K562 (cell line): ENCODE measurements around the gene ZNRD2. TPM values are rescaled to one million over a fixed set of nuclear protein-coding genes. Genes with fewer than 3 reads are reported as not detected.

ENCODE experiments used
- ATAC-seq: fragments of 200-7000 bp; cut with Tn5 transposase; 3 replicates; pipeline ENCODE4 v1.9.1; 2020; ENCODE audit warnings: moderate library complexity
- BruUV-seq: library from RNA; stranded (reverse); fragments of 400-500 nt; replicated peaks from 2 replicates; lab custom pipeline; 2021; lab: Mats Ljungman, UMichigan
- CTCF ChIA-PET: fragments of 300-600 bp; formaldehyde crosslinking; extraction: SDS; loops from one replicate; lab custom pipeline; 2021; ENCODE audit warnings: low intra/inter-chr PET ratio; lab: Yijun Ruan, JAX
- POLR2A ChIA-PET: fragments of 300-600, 350-650 bp; sonication (Branson Sonifier 250); formaldehyde crosslinking; extraction: SDS; loops from one replicate; lab custom pipeline; 2021; ENCODE audit warnings: antibody characterized with exemption, inconsistent platforms; lab: Yijun Ruan, JAX
- DNase-seq, 4 experiments: peaks; one replicate each; pipeline versions ENCODE4 v3.0.0 to v3.0.0-alpha.2; 2011 to 2018; ENCODE audit warnings: low spot score in 3 of 4, mixed read lengths in 3 of 4; ENCODE audit errors: extremely low read depth in 1 of 4
- FAIRE-seq: peaks from 2 replicates; lab custom pipeline; 2011; peaks lifted over from hg19 to GRCh38; lab: Jason Lieb, UNC
- H2AFZ ChIP-seq: 2 replicates; pipeline ENCODE4 v1.6.0; 2011; ENCODE audit warnings: low read depth, low read length, control low read depth, inconsistent platforms
- H3K27ac ChIP-seq: fragments of 200-600 bp; 3 replicates; pipeline ENCODE4 v1.8.0; 2011; ENCODE audit warnings: low read depth, mild to moderate bottlenecking, control low read depth, inconsistent platforms, low read length, moderate library complexity, mixed read lengths; ENCODE audit errors: extremely low read depth
- H3K27me3 ChIP-seq, 2 experiments: fragments of 300-600 bp in 1 of 2; 2 replicates in 1 of 2; 3 replicates in 1 of 2; pipeline versions ENCODE4 v1.6.0 to v1.8.0; 2011; ENCODE audit warnings: inconsistent platforms in 2 of 2, low read length in 2 of 2, mild to moderate bottlenecking in 1 of 2, mixed read lengths in 1 of 2, moderate library complexity in 1 of 2; ENCODE audit not compliant: control insufficient read depth in 2 of 2, insufficient read depth in 2 of 2
- H3K36me3 ChIP-seq: fragments of 300-600 bp; 3 replicates; pipeline ENCODE4 v1.8.0; 2011; ENCODE audit warnings: mild to moderate bottlenecking, low read length, inconsistent platforms; ENCODE audit not compliant: control insufficient read depth, insufficient read depth
- H3K4me1 ChIP-seq, 2 experiments: fragments of 200-600 bp in 1 of 2; replicated peaks in 1 of 2; 2 replicates in 1 of 2; 3 replicates in 1 of 2; pipeline versions ENCODE4 v1.5.1 to v1.8.0; 2011; ENCODE audit warnings: inconsistent platforms in 2 of 2, low read length in 2 of 2, mild to moderate bottlenecking in 1 of 2, mixed read lengths in 1 of 2, moderate library complexity in 1 of 2; ENCODE audit not compliant: control insufficient read depth in 2 of 2, insufficient read depth in 2 of 2
- H3K4me2 ChIP-seq: 2 replicates; pipeline ENCODE4 v1.6.1; 2011; ENCODE audit warnings: low read length, control low read depth, inconsistent platforms, mixed read lengths; ENCODE audit not compliant: insufficient read depth
- H3K4me3 ChIP-seq: fragments of 200-600 bp; sonication (generic), shearing (Covaris generic); 2 replicates; pipeline ENCODE4 v1.5.1; 2016; ENCODE audit warnings: control low read depth, inconsistent platforms
- H3K79me2 ChIP-seq: fragments of 200-600 bp; 3 replicates; pipeline ENCODE4 v1.8.0; 2011; ENCODE audit warnings: low read length, inconsistent platforms; ENCODE audit not compliant: control insufficient read depth, insufficient read depth
- H3K9ac ChIP-seq, 2 experiments: 2 replicates each; pipeline versions ENCODE4 v1.6.0 to v1.6.1; 2011; ENCODE audit warnings: low read depth in 2 of 2, low read length in 2 of 2, control low read depth in 1 of 2, inconsistent platforms in 1 of 2, mild to moderate bottlenecking in 1 of 2, mixed read lengths in 1 of 2; ENCODE audit not compliant: insufficient read depth in 1 of 2
- H3K9me1 ChIP-seq: one replicate; pipeline ENCODE4 v1.6.0; 2011; ENCODE audit warnings: inconsistent platforms, mild to moderate bottlenecking, low read length, moderate library complexity; ENCODE audit not compliant: control insufficient read depth, insufficient read depth
- H3K9me3 ChIP-seq: replicated peaks from 2 replicates; pipeline ENCODE4 v1.5.1; 2011; ENCODE audit warnings: low read depth, low read length, inconsistent platforms; ENCODE audit not compliant: control insufficient read depth, insufficient read depth
- H4K20me1 ChIP-seq: replicated peaks from 2 replicates; pipeline ENCODE4 v1.6.1; 2011; ENCODE audit warnings: low read length, inconsistent platforms, mixed read lengths; ENCODE audit not compliant: control insufficient read depth, insufficient read depth
- DACH1 ChIP-seq: fragments of 450-650 bp; IDR thresholded peaks from 2 replicates; pipeline ENCODE4 v1.6.1; 2018; ENCODE audit not compliant: partially characterized antibody
- ELF1 ChIP-seq: fragments of 200-800 bp; sonication (Bioruptor generic); IDR thresholded peaks from 2 replicates; pipeline ENCODE4 v1.6.1; 2016; ENCODE audit warnings: missing genetic modification characterization, missing compliant biosample characterization
- GABPB1 ChIP-seq: sonication (generic); formaldehyde crosslinking; IDR thresholded peaks from 2 replicates; pipeline ENCODE4 v1.8.0; 2022; ENCODE audit warnings: mild to moderate bottlenecking, missing genetic modification reagents
- L3MBTL2 ChIP-seq: fragments of 450-650 bp; IDR thresholded peaks from 2 replicates; pipeline ENCODE4 v1.6.1; 2016; ENCODE audit warnings: mild to moderate bottlenecking, moderate library complexity
- MCM7 ChIP-seq, 2 experiments: fragments of 450-650 bp; IDR thresholded peaks; 2 replicates each; pipeline ENCODE4 v1.6.1; 2016 to 2018
- MEF2A ChIP-seq: IDR thresholded peaks from 2 replicates; pipeline ENCODE4 v1.6.1; 2011; ENCODE audit warnings: low read depth, mild to moderate bottlenecking, low read length, moderate library complexity; ENCODE audit not compliant: control insufficient read depth
- NR4A1 ChIP-seq, 2 experiments: fragments of 250-450 bp in 1 of 2; fragments of 450-650 bp in 1 of 2; sonication (Bioruptor Pico) in 1 of 2; IDR thresholded peaks; 2 replicates each; pipeline versions ENCODE4 v1.4.0 to v1.6.1; 2016 to 2020; ENCODE audit warnings: mild to moderate bottlenecking in 2 of 2, missing compliant biosample characterization in 1 of 2, missing genetic modification characterization in 1 of 2, moderate library complexity in 1 of 2
- TBP ChIP-seq: optimal IDR thresholded peaks from 2 replicates; pipeline ENCODE3; 2011; ENCODE audit warnings: low read depth, low read length, improper control_type of control experiment
- TOE1 ChIP-seq, 2 experiments: fragments of 450-650 bp in 1 of 2; sonication (generic) in 1 of 2; formaldehyde crosslinking in 1 of 2; IDR thresholded peaks; 2 replicates each; pipeline versions ENCODE4 v1.7.1 to v1.8.0; 2016 to 2022; ENCODE audit warnings: borderline replicate concordance in 2 of 2, mild to moderate bottlenecking in 2 of 2, antibody characterized with exemption in 1 of 2, inconsistent platforms in 1 of 2, low read depth in 1 of 2, missing genetic modification reagents in 1 of 2, moderate library complexity in 1 of 2
- ZBTB11 ChIP-seq, 3 experiments: fragments of 200-800 bp in 1 of 3; fragments of 250-450 bp in 1 of 3; fragments of 450-650 bp in 1 of 3; sonication (Bioruptor Pico) in 1 of 3; sonication (Bioruptor generic) in 1 of 3; formaldehyde crosslinking in 1 of 3; IDR thresholded peaks; 2 replicates each; pipeline versions ENCODE4 v1.6.1 to v1.8.0; 2016 to 2022; ENCODE audit warnings: mild to moderate bottlenecking in 2 of 3, missing genetic modification characterization in 2 of 3, missing compliant biosample characterization in 1 of 3, moderate library complexity in 1 of 3
- ZNF197 ChIP-seq: fragments of 200-800 bp; sonication (Bioruptor generic); IDR thresholded peaks from 2 replicates; pipeline ENCODE4 v1.6.1; 2016; ENCODE audit warnings: low read depth, missing genetic modification characterization, missing compliant biosample characterization
- ZNF282 ChIP-seq: sonication (generic); formaldehyde crosslinking; IDR thresholded peaks from 2 replicates; pipeline ENCODE4 v1.8.1; 2023; ENCODE audit warnings: missing genetic modification reagents
- ZNF354B ChIP-seq: fragments of 250-450 bp; sonication (Bioruptor Pico); IDR thresholded peaks from 2 replicates; pipeline ENCODE4 v1.4.0; 2020
- WGBS: fragments of 100-300 bp; shearing (Covaris generic); methylation state at CpG from one replicate; pipeline ENCODE4 v1.1.6; 2016; ENCODE audit warnings: low coverage, mixed read lengths; ENCODE audit not compliant: insufficient coverage; ENCODE audit errors: missing lambda C conversion rate; 5-methylcytosine and 5-hydroxymethylcytosine counted together
- in situ Hi-C: fragments of 300-500 bp; cut with MboI; formaldehyde crosslinking; loops from 4 replicates; pipeline ENCODE4 v1.15.0; 2018; ENCODE audit warnings: inconsistent platforms, mixed read lengths
- intact Hi-C: fragments of 100-400 bp; cut with micrococcal nuclease; formaldehyde crosslinking; loops from 2 replicates; pipeline ENCODE4 v1.14.2; 2022
- polyA plus RNA-seq, 8 experiments: library from polyadenylated mRNA; depleted of rRNA in 4 of 8; stranded (reverse) in 5 of 8; unstranded in 3 of 8; fragments of >200 nt; fragmentation: Nextera tagmentation in 2 of 8; fragmentation: Illumina TruSeq in 1 of 8; extraction: Ambion mirVana in 2 of 8; extraction: Trizol in 1 of 8; gene quantifications; 2 replicates each; pipeline versions ENCODE4 v1.2.1 to v1.2.3, GENCODE V29; 2011 to 2014; ENCODE audit warnings: inconsistent platforms in 1 of 8, missing spikeins in 1 of 8
- total RNA-seq, 7 experiments: library from RNA; depleted of rRNA in 6 of 7; stranded (reverse); fragments of >200 nt in 6 of 7; fragmentation: Illumina TruSeq in 2 of 7; extraction: Trizol in 2 of 7; gene quantifications; 2 replicates each; pipeline versions ENCODE4 v1.2.1 to v1.2.3, GENCODE V29; 2011 to 2021; ENCODE audit warnings: low replicate concordance in 1 of 7

Gene ZNRD2
- total and polyA plus RNA-seq, 9 of the 15 experiments (the other 6 are each of a cell fraction or from before 2014, with no cell fraction given) = 13.4 to 129 (median 60.4) TPM

- TF ChIP-seq L3MBTL2 (no peak), ZNF197 (CRISPR knock-in tag) (no peak), DACH1 (no peak), ZNF282 (CRISPR knock-in tag) (no peak)
These were observed 43.0 kb downstream of the ZNRD2 start (continued) for GRCh38 chr11:65613091-65613928.

GRCh38 chr11:65615229-65615949, 45.1 kb downstream of the ZNRD2 start, which contains the start of gene PCNX3:
Gene PCNX3 (plus strand): TSS chr11:65615776. CDS start chr11:65616312, 536 bp downstream.
- Histone ChIP-seq H3K4me2 (peak within 1 kb of the TSS; percentile 90), H3K27me3 (no peaks in the 10 kb centered on the region), H3K79me2 (peaks cover 65% of the 10 kb centered on the region), H2AFZ (peak within 1 kb of the TSS; percentile 72), H3K4me3 (peak within 1 kb of the TSS; percentile 94), H3K9me3 (no peaks in the 10 kb centered on the region), H4K20me1 (no peaks in the 10 kb centered on the region; the same call in 1 of the 2 replicates), H3K27ac (peak within 1 kb of the TSS; percentile 74), H3K9ac (peak within 1 kb of the TSS; percentile 85 to 97), H3K4me1 (peaks cover 28 to 78% of the 10 kb centered on the region in 2 experiments), H3K9me1 (no peaks in the 10 kb centered on the region), H3K36me3 (peaks cover 49% of the 10 kb centered on the region; the same call in 2 of the 3 replicates)
- DNase-seq (peak; percentile 97 to 100 (median 99)), ATAC-seq (peak; percentile 91), FAIRE-seq (peak; percentile 100)
- in situ Hi-C loops = no loop called here
- no TSS peak for BruUV-seq
- CTCF ChIA-PET = no interaction called here
- POLR2A ChIA-PET = interaction anchor here (0.6 to 2.0 kb wide), 24 partner anchors 8 to 496 kb away, joined by 3 to 18 read pairs (median 4); partner anchors contain the start of genes AP5B1, KCNK7, MALAT1 and ZNRD2
- WGBS = under 1% methylated on average over 49 of the region's 55 CpGs
- intact Hi-C loops = loop anchor here (2.0 kb wide), 1 partner anchor 21 kb away; no protein-coding TSS in a partner anchor
- no peak for TF ChIP-seq ZNF354B
- peak; percentile 99 for TF ChIP-seq GABPB1 (CRISPR knock-in tag)
- peak; percentile 65 for TF ChIP-seq TBP
- peak; percentile 96 for TF ChIP-seq ELF1 (tag)
- peak; percentile 98 for TF ChIP-seq TOE1 (IDR thresholded peaks at IDR 0.05; ENCODE audit: borderline replicate concordance)
- TF ChIP-seq TOE1 (CRISPR knock-in tag; IDR thresholded peaks at IDR 0.05; ENCODE audit: borderline replicate concordance, low read depth) = no peak
- 0 out of 2 replicates have a peak, but pooled peaks have one; percentile 17 for TF ChIP-seq MEF2A
- 0 out of 2 replicates have a peak, but pooled peaks have one; percentile 45 for TF ChIP-seq NR4A1 (CRISPR knock-in tag; IDR thresholded peaks at IDR 0.05)
- no peak for TF ChIP-seq NR4A1 (tag; IDR thresholded peaks at IDR 0.05)
- no peak for TF ChIP-seq MCM7 (IDR thresholded peaks at IDR 0.05)
- TF ChIP-seq ZBTB11 (CRISPR knock-in tag; IDR thresholded peaks at IDR 0.05) = peak in 1 of 3 experiments; percentile 79; a peak in 1 of 6 replicates
